NCI-H748 (cell line): ENCODE results near the gene ZC3H10.

Source experiments
- DNase-seq: peaks from one replicate; lab custom pipeline; 2025; ENCODE audit not compliant: unreplicated experiment; lab: John Stamatoyannopoulos, UW

Gene ZC3H10

DNA sequence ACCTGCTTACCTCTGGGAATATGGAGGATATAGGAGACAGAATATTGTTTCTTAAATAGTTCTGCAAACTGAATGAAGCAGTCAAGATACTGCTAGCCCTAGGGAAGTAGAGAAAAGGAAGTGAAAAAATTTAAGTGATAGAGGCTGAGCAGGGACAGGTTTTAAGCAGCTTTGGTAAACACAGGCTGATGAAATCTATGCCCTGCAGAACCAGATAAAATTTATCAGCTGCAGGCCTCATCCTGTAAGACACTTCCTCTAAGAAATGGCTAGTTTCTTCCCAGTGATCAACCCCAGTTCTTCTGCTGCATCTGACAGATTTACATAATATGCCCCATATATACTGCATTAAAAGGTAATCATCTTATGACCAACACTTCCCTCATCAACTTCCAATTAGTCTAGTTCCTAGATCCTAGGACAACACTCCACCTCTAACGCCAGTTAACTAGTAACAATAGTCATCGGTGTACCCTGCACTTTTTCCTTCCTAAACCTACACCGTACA is 8.7 kb downstream of the ZC3H10 start:
- DNase-seq = no peak

GRCh38 chr12:56127485-56127887 is 9.4 kb downstream of the ZC3H10 start:
- DNase-seq = no peak

- peak; percentile 100 for DNase-seq
Measured at GRCh38 chr12:56127888-56128669, 10.0 kb downstream of the ZC3H10 start, which contains the start of gene ESYT1. TSS of gene ESYT1 (plus strand) at chr12:56128267. CDS start at chr12:56128320, 53 bp downstream.

DNA sequence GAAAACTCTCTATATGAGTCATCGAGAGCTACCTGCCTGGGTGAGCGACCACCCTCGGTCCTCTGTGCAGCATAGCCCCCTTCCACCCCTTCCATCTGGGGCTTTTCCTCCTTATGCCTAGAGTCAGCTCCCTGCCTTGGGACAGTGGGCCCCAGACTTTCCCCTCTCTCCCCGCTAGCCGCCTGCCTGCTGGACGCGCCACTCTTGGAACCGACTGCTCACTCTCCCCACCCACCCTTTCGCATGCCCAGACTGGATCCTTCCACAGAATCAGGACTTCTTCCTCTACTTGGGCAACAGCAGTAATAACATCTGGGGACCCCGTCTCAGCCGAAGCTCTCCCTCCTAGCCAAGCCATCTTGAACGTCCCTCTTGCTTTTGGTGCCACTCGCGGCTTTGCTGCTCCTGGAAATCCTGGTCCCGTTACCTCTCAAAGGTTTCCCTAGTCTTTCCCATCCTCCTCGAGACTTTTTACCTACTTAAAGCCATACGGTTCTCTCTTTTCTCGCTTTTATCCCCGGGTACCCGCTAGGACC is 10.7 kb downstream of the ZC3H10 start:
- DNase-seq = no peak

DNA sequence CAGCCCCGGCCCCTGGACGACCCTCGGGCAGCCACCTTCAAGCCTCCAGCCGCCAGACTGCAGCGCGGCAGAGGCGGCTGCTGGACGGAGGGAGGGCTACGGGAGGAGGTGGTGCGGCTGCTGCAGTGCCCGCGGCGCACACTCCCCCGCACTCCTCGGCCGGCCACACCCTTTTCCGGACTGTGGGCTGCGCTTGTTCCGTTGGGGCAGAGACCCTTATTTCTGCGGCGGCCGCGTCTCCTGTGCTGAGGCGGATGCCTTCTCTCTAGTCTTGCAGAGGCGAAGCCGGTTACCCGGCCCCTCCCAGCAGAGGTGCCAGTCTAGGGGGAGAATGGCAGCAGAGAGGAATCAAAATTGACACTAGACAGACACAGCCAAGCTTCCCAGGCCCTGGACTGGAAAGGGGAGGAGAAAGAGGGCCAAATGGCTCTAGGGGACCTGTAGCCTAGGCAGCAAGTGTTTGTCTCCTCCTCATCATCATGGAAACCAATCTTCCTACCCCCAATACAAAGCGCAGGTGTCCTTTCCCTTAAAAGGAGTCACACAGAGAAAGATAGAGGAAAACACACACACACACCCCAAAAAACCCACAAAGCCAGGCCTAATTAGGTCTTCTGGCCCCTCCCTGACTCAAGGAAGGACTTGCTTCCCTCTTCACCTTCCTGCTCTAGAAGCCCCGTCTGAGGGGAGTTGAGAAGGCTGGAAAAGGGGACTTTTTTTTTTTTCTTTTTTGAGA is 11.3 kb downstream of the ZC3H10 start:
- peak; percentile 82 for DNase-seq

GRCh38 chr12:56129942-56130495 is 12.0 kb downstream of the ZC3H10 start:
- no peak for DNase-seq

DNA sequence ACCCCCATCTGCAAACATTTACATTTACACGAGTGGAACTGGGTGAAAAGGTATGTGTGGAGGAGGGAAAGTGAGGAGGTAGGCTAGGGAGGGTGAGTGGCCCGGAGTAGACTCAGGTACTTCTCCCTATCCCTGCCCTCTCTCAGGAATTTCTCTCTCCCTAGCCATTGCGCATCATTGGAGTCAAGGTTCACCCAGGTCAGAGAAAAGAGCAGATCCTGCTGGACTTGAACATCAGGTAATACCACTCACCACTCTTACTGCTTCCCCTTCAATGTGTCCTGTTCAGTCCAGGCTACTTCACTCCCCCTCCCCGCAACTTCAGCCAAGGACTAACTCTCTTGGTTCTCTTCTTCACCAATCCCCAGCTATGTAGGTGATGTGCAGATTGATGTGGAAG is 12.8 kb downstream of the ZC3H10 start:
- no peak for DNase-seq

DNA sequence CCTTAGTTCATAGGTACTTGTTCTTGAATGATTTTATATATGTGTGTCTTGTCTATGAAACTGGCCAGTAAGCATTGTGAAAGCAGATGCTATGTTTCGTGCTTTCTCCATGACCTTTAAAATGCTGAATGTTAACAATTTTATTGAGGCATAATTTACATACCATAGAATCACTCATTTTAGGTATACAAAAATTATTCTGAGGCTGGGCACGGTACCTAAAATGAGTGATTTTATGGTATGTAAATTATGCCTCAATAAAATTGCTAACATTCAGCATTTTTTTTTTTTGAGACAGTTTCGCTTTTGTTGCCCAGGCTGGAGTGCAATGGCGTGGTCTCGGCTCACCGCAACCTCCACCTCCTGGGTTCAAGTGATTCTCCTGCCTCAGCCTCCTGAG is 16.8 kb downstream of the ZC3H10 start:
- DNase-seq = no peak

GRCh38 chr12:56137853-56138571 is 19.9 kb downstream of the ZC3H10 start:
- no peak for DNase-seq

- no peak for DNase-seq
Measured at GRCh38 chr12:56141946-56142784, 24.1 kb downstream of the ZC3H10 start.

GRCh38 chr12:56143217-56143616 is 25.2 kb downstream of the ZC3H10 start:
- no peak for DNase-seq

- DNase-seq = no peak
Measured at GRCh38 chr12:56143870-56144269, 25.8 kb downstream of the ZC3H10 start.

GRCh38 chr12:56145217-56145616 is 27.2 kb downstream of the ZC3H10 start:
- no peak for DNase-seq

- DNase-seq = peak; percentile 19
Measured at GRCh38 chr12:56146492-56147460, 28.7 kb downstream of the ZC3H10 start.

DNA sequence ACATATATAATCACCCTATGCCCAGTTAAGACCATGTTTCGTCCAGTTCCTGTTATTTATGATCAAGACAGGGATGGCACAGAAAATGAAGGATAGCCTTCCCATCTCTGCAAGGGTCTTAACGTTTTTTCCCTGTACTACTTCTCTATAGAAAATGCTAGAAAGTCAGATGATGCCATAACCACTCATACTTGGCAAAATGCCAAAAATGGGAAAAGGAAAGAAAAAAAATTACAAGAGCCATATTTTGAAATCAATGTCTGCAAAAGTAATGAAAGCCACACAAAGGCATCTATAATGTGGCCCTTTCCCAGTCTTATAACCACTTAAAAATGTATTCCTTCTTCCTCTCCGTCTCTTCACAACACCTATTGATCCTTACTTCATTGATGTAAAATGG is 32.5 kb downstream of the ZC3H10 start:
- no peak for DNase-seq

- DNase-seq = peak; percentile 74
Measured at GRCh38 chr12:56151672-56152131, 33.6 kb downstream of the ZC3H10 start.

- DNase-seq = peak; percentile 92
Measured at GRCh38 chr12:56152132-56152755, 34.2 kb downstream of the ZC3H10 start, which contains the start of gene MYL6B. TSS of gene MYL6B (plus strand) at chr12:56152587. CDS start at chr12:56153919, 1,332 bp downstream.
